GM13977 (cell line): ENCODE results near the gene BTBD9.

ENCODE experiments used
- DNase-seq: peaks from one replicate; pipeline ENCODE4 v3.0.0; 2012; ENCODE audit warnings: low spot score
- CTCF ChIP-seq: IDR thresholded peaks from 2 replicates; pipeline ENCODE4 v1.5.1; 2012; ENCODE audit warnings: mild to moderate bottlenecking, control low read depth; ENCODE audit not compliant: insufficient read depth; ENCODE audit errors: extremely low read depth, missing control alignments
- in situ Hi-C: fragments of 300-500 bp; cut with MboI; formaldehyde crosslinking; loops from one replicate; pipeline ENCODE4 v1.12.0; 2022; ENCODE audit warnings: low sequenced_read_pairs, low pct_unique_long_range_greater_than_20kb, mixed read lengths, inconsistent platforms; ENCODE audit not compliant: unreplicated experiment

Gene BTBD9

GRCh38 chr6:38470548-38470947 is 169.2 kb downstream of the BTBD9 start:
- no peak for TF ChIP-seq CTCF
- no peak for DNase-seq
- in situ Hi-C loops, result no loop called here

- DNase-seq, result no peak
- TF ChIP-seq CTCF, result no peak
- in situ Hi-C loops, result no loop called here
Measured at GRCh38 chr6:38467566-38467965, 172.2 kb downstream of the BTBD9 start.

GRCh38 chr6:38460186-38460585 is 179.5 kb downstream of the BTBD9 start:
- in situ Hi-C loops, result no loop called here
- no peak for TF ChIP-seq CTCF
- DNase-seq, result no peak

GRCh38 chr6:38459291-38459690 is 180.4 kb downstream of the BTBD9 start:
- in situ Hi-C loops, result no loop called here
- no peak for DNase-seq
- TF ChIP-seq CTCF, result no peak

GRCh38 chr6:38453861-38454260 is 185.9 kb downstream of the BTBD9 start:
- TF ChIP-seq CTCF, result no peak
- no peak for DNase-seq

GRCh38 chr6:38452816-38453660 is 186.7 kb downstream of the BTBD9 start:
- no peak for TF ChIP-seq CTCF
- DNase-seq, result no peak
- in situ Hi-C loops, result no loop called here

More at GRCh38 chr6:38453861-38454260, 185.9 kb downstream of the BTBD9 start:
- in situ Hi-C loops, result no loop called here
